OCI-M2 (cell line): ENCODE results near the gene ADRA1B.

Experiments
- DNase-seq: peaks from one replicate; lab custom pipeline; 2025; ENCODE audit not compliant: unreplicated experiment; lab: John Stamatoyannopoulos, UW

ADRA1B gene

DNA sequence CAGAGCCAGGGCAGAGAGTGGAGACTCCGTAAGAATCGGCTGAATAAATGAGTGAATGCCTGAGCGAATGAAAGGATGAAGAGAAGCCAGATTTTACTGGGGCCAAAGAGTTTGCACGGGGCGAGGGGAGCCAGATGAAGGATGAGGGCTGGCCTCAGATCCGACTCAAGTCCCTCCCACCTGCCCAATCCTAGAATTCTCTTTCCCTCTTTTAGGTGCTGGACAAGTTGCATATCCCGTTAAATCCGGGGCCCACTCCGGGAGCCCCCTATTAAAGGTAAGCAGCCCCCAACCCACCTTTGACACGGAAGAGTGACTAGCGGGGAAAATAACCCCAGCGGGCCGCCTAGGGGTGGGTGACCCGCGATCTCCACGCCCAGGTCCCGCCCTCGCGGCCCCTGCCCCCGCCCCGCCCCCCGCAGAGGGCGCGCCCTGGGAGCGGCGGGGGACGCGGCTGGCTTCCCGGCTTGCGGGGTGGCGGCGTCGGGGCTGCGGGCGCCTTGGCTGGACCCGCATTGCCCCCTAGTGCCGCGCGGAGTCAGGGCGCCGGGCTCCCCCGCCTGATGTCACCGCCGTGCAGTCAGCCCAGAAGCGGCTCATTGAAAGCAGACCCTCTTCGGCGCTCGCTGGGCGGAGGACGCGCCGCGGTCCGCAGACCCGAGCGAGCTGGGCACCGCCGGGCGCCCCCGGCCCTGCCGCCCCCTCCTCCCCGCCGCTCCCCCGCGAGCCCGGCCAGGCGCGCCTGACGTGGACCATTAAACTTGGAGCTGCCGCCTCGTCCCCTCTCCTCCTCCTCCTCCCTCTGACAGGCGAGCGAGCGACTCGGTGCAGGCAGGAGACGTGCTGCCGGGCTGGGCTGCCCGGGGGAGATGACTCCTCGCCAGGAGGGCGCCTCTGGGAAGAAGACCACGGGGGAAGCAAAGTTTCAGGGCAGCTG, at the start of gene ADRA1B:
TSS of gene ADRA1B (plus strand) at position 579 of the 937 bp plus-strand sequence. CDS start 424 bp downstream, outside the sequence.
- no peak for DNase-seq

DNA sequence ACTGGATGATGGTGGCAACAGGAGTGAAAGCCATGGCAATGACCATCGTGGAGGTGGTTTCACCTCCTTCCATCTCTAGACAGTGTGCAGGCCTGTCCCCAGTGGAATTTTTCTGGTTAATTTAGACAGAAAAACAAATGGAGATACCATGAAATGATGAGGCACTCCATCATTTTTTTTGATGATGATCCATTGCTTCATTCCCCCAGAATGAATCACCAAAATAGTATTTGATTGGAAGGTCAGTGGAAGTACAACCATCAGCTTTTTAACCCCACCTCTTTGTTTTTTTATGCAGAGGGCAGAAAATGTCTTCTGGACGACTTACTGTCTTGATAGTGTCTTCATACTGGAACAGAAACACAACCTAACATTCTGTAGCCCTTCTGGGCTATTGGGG, 42.6 kb upstream of the ADRA1B start:
- no peak for DNase-seq

DNA sequence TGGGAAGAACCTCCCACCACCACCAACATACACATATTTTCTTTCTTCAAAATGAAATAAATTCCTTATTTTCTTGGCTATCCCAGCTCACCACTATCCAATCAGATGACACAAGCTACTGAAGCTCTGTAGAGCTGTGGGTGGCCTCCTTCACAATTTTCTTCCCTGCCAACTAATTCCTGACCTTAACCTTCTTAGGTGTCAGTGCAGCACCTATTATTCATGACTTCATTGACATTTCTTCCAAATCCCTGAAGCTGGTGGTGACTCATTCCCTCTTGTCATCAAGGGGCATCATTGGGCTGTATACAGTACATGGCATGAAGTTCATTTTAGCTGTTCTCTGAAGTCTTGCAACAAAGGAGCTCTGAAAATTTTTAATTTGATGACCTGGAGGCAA, 42.0 kb upstream of the ADRA1B start:
- DNase-seq, result no peak

DNA sequence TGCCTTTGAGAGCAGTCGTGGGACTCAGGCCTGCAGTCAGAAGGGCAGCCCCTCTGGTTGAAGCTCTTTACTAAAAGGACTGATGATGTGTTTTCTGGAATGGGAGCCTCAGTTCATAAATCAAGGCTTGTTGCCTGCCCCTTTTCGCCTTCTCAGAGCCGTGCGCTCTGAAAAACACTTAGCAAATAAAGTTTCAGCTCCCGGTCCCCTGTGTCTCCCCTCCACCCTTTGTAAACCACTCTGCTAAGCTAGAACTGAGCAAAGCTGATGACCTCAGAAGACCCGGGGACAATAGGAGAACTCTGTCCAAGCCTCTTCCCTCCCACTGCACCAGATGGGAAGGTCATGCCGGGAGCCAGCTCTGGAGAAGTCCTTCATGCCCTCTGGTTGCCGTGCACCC, 39.3 kb upstream of the ADRA1B start:
- DNase-seq, result no peak

DNA sequence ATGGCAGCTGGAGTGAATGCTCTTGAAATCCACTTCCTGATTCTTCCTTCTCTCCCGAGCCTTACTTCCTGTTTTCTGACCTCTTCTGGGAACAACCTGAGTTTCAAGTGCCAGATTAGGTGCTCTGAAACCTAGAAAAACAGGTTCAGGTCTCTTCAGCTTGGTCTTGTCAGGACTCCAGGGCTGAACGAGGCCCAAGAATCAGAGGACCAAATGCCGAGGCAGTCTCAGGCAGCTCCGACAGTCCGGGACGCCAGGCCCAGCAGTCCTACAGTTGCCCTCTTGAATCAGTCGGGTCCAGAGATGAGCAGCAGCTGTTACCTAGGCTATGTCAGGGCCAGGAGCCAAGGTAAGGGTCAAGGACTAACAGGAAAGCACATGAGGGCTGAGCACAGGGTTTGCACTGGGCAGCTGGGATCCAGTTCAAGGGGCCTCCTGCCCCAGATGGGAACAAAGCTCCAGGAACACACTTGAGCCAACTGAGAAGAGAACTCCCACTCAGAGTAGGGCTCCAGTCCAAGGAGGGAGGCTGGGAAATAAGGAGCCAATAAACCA, 38.3 kb upstream of the ADRA1B start:
- DNase-seq, result no peak

DNA sequence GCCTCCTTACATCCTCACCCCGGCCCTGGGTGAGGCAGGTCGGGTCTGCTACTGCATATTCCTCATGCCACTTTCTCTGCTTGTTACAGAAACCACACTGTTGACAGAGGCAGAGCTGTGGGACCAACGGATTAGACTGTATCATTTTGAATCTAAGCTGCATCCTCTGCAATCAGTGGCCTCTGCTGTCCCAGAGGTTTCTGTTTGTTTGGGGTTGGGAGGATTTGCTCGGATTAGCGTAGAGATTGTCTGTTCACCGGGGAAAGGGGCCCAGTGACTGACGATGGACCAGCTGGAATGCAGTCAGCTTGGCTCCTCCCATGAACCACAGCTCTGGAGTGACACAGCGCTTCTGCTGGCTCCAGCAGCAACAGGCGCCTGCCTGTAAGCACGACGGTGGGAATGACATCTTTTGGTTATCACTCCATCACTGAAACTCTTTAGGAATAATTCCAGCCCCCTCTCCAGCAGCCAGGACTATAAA, 37.3 kb upstream of the ADRA1B start:
- DNase-seq, result no peak

DNA sequence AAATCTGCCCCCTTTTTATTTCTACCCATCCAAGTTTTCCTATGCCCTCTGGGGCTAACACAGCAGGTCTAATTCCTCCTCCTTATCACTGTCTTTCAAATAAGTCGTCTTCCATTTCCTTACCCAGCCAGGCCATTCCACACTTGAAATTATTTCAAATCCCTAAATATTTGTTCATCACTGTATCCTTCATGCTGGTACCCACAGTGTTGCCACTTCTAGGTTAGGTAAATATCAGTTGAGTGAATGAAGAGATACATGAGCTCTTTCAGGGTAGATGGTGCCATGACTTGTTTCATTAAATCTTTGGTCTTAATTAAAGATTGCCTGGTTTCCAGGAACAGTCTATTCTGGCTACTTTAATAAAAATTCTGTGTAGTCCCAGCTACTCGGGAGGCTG, 35.6 kb upstream of the ADRA1B start:
- no peak for DNase-seq

DNA sequence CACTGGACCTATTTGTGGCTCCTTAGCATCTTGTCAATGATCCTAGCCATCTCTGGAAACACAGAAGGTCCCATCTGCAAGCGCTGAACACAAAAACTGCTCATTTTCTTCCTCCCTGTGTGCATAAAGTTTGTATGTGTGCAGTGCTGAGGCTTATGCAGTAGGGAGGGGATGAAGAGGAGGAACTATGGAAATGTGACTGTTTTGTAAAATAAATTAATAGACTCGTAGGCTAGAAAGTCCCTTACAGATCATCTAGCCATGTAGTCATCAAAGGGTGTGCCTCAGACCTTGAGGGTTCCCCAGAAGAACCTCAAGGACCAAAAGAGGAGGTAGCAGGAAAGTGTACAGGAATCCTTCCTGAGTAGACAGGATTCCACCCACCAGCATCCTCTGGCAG, 34.3 kb upstream of the ADRA1B start:
- DNase-seq, result no peak

DNA sequence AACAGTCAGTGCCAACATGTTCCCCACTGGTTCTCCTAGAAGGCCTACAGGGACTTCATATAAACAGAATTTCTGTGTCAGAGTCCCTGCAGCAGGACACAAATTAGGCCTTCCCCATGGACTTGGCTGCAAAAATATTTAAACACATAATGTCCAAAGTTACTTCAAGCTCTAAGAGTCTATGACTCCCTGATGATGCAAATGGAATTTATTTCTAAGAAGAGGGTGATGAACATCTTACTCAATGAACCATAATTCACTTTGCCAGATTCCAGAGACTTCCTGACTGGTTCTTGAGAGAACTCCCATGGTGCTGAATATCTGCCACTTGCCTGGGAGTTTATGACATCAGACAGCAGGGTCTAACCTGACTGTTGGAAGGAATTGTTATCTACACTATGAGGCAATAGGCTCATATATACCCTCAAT, 32.7 kb upstream of the ADRA1B start:
- DNase-seq, result no peak

DNA sequence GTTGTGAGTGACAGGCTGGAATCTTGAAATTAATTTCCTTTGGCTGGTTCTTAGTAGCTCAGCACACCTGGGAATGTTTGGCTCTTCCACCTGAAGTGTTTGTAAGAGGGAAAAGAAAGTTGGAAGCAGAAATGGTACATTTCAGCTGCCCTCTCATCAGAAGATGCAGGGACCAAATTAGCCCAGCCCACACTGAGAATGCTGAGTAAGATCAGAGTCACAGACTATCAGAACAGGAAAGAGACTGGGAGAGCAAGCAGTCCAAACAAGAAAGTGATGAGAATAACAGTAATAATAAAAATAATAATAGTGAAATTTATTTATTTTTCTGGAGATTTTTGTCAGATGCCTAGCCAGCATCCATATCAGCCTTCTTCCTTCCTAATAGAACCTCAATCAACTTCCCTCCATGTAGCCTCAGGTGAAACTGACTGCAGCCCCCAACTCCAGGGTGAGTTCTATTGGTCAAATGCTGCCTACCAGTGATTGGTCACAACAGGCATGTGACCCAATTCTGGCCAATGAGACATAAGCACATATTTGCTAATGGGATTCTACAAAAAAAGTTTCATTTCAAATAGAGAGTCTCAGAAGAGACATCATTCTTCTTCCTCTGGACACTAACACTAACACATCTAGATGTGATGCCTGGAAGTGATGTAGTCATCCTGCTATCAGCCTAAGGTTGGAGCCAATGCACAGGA, 31.2 kb upstream of the ADRA1B start:
- DNase-seq, result no peak

DNA sequence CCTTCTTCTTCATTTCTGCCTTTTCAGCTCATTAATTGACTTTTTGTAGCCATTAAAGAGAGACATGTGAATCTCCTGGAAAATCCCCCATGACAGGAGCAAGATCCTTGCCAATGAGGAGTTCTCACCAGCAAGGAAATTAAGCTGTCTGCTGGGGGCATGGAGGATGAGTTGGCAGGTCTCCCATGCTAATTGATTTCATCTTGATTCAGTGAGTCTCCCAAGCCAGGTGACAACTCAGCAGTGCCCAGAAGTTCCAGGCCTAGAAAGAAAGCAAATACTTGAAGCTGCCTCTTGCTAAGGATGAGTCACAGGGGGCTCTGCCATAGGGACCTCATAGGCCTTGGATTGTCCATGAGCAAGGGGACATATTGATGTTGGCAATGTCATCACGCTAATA, 30.0 kb upstream of the ADRA1B start:
- DNase-seq, result no peak

DNA sequence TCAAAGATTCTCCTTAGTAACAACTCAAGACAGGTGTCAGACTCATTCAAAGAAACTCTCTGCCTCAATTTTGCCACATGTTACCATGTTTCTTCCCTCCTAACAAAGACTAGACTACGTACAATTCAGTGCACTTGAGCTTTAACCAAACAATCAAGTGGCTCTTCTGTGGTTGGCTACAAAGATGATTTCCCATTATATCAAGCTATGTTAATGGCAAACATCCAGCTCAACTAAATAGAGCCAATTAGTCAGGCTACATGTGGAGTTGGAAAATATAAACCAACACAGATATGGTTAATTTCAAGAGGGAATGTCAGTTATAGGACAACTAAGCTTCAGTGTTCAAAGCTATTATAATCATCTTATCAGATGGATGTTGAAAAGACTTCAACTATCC, 29.2 kb upstream of the ADRA1B start:
- no peak for DNase-seq

DNA sequence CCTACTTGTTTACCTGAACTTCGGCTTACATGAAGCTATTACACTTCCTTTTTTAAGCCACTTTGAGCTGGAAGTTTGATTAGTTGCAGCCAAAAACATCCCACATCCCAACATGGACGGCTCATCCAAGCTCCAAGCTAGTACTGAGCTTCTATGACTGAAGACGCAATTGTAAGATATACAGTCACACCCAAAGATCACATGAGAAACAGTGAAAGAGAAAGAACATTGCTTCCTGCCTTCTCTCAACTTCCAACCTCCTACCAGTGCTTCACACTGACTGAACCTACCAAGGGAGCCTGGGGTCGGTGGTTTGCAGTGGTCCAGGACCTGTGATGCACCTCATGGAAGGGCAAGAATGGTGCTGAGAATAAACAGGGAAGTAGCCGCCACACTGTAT, 27.4 kb upstream of the ADRA1B start:
- no peak for DNase-seq

DNA sequence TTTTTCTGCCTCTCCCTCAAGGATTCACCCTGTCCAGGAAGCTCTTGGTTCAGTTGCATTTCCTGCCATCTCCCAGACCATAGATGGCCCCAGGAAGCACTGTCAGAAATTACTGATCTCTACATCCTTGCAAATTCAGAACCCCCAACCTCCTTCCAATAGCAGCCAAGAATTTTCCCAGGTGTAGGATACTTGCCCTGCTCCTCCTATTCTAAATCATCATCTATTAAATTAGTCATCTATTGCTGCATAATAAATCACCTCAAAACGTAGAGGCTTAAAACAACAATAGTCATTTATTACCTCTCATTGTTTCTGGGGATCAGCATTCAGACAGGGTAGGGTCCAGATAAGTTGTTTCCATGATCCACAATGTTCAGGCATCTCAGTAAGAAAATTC, 26.1 kb upstream of the ADRA1B start:
- DNase-seq, result no peak

DNA sequence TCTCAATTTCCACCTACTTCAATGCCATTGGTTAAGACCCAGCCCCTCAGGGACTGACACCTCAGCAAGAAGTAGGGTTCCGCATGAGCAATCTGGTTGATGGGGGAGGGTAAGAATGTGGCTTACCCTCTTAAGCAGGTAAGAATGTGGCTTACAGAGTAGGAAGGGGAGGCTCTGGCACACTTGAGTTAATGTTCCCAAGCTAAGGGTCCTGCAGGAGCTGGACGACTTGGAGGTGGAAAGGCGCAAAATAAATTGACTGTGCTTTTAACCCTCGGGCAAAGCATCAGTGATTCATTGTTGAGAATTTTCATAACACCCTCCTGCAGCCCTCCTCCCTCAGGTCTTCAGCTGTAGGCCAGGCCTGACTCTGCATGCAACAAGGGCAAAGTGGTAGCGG, 24.9 kb upstream of the ADRA1B start:
- no peak for DNase-seq

DNA sequence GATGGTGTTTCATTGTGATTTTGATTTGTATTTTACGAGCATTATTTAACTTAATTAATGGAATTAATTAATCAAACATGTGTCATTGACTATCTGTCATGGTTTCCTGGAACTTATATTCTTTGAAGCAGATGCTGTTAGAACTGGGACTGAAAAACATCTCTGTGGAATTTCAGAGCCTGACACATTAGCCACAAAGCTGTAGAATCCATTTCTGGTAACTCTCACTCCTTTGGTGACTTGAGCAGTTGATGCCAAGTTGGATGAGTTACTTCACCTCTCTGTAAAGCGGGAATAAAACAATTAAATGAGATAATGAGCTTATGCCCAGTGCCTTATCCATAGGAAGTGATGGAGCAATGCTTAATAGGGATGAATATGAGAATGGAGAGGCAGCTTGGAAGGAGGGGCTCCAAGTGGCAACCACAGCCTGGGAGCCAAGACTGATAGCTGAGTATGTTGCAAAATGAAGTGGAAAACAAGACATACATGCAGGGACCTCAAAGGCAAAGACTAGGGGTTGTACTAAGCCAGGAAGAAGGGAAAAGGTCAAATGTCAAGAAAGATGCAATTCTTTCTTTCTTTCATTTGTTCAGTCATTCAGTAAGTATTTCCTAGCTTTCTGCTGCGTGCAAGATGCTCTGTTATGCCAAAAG, 23.1 kb upstream of the ADRA1B start:
- DNase-seq, result no peak

DNA sequence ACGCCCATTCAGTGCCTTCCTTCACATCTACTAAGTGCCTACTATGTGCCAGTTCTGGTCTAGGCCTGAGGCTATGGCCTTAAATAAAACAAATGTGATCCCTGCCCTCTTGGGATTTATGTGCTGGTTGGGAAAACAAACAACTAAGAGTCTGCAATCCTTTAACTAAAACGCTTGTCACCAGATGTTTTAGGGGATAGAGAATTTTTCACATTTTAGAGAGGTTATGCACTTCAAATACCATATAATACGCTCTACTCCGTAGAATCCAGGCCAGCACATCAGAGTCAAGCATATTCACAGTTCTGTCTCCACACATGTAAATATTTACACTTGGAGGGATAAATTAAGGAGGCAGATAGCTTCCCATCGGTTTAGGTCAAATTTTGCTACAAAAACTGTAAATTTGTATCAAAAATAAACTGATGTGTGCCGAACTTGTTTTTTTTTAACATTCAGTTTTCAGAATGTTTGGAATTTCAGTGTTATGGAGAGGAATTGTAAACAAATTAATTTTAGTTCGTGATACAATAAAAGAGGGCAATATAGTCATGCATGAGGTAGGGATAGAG, 22.0 kb upstream of the ADRA1B start:
- no peak for DNase-seq

DNA sequence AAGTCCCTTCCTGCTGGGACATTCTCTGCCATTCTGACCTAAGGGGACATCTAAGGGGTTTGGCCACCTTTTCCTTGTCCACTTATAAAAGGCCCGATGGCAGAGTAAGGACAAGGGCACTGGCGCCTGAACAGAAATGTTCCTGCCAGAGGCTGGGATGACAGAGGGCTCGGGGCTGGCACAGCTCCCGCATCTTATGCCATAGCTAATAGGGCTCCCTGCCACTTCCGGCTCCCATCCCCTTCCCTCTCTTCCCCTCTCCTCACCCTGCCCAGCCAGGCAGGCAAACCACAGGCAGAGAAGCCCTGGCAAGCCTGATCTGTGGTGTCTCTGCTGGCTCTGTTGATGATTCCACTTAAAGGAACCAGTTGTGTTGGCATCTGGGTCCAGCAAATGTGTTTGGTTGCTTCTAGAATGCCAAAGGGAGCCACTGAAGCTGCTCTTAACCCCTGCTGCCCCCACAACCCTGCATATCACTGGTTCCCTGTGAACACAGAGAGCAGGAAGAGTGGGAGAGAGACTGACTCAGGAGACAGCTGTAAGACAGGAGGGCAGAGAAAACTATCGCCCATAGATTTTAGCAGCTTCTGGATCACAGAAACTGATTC, 18.4 kb upstream of the ADRA1B start:
- no peak for DNase-seq

DNA sequence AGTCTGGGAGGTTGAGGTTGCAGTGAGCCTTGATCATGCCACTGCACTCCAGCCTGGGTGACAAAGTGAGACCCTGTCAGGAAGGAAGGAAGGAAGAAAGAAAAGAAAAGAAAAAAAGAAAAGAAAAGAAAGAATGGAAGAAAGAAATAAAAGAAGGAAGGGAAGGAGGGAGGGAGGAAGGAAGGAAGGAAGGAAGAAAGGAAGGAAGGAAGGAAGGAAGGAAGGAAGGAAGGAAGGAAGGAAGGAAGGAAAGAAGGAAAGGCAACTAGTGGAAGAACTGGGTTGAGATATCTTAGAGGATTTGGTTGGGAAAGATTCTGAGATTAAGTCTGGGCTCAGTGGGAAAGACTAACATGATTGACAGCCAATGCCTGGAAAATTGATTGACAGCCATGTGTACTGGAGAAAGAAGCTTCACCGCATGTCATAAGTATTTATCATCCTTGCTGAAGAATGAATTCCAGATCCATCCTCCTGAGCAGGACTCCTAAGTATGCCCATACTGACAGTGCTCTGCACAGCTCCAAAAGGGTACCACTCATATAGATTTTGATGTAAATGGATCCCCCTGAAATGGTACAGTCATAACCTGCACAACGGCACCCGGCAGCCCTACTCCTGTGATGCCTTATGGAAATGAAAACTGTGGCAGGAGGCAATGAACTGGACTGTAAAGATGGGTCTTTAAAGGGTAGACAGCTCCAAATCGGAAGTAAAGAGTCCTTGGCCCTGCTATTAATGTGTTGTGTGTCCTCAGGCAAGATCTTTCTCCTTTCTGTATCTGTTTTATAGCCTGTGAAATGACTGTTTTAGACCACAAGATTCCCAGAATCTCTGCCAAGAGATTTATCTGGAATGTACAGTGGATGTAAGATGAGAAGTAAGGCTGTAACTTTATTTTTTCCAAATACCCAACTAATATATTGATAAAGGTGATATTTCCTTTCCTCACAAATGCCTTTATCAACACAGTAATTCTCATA, 16.9 kb upstream of the ADRA1B start:
- DNase-seq, result no peak
